Activated CD8-positive, alpha-beta memory T cell treated with anti-CD3 and anti-CD28 coated beads for 4 hours (primary cell): ENCODE data around the gene MUC21.
"Not testable (repeated sequence)": the region's sequence is repeated elsewhere in the genome, so short reads cannot be mapped to it uniquely, and the experiment has no call there.

Source experiments
- DNase-seq, 2 donors: peaks; one replicate each; pipeline ENCODE4 v3.0.0-alpha.2; 2020; ENCODE audit warnings: low read depth in 2 of 2

The MUC21 gene

GRCh38 chr6:31008165-31008564, 24.6 kb downstream of the MUC21 start:
- DNase-seq = no peak

DNA sequence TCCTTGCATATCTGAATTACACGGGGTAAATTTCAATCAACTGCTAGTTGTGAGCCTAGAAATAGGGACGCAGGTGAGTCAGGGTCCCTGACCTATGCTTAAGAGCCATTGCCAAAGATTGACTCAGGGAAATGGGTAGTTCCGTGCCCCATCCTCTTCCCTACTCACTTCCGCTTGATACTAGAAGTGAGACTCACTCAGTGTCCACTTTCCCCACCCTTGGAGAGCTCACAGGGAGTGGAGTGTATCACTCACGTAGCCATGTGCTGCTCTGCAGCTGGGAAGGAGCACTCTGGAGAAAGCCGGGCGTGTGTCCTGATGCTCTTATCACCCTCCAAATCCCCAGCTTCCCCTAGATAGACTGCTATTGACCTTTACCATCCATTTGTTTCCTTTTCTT, 26.2 kb downstream of the MUC21 start:
- no peak for DNase-seq

DNA sequence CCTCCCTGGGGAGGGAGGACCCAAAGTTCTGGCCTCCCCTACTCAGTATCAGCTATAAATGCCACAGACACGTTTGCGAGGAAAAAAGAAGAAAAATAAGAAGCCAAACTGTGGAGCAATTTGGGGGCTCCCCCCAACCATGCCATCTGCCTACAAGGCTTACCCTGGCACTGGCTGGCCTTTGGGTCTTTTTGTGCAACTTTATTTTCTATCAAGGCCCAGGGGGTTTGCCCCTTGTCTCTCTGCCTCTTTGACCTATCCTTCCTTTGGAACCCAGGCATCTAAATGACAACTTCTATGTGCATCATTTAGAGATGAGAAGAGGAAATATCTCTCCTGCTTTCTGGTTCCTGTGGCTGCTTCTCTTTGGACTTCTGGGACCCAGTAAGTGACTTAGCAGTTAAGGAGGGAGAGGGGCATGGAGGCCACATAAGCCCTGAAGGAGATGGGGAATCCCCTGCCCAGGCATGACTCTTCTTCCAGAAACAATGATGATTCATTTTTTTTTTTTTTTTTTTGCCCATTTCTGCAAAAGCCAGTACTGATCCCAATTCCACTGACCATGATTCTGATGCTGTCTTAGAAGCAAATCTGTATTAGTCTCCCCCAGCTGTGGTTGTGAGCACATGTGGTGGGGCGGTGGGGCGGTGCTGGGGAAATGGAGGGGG, 27.0 kb downstream of the MUC21 start, which contains the start of gene MUC22:
Gene MUC22 (plus strand): TSS at position 82 of the 668 bp plus-strand sequence. CDS start 233 bp downstream, at position 315.
- no peak for DNase-seq

GRCh38 chr6:31011153-31011552, 27.6 kb downstream of the MUC21 start:
- DNase-seq = no peak

DNA sequence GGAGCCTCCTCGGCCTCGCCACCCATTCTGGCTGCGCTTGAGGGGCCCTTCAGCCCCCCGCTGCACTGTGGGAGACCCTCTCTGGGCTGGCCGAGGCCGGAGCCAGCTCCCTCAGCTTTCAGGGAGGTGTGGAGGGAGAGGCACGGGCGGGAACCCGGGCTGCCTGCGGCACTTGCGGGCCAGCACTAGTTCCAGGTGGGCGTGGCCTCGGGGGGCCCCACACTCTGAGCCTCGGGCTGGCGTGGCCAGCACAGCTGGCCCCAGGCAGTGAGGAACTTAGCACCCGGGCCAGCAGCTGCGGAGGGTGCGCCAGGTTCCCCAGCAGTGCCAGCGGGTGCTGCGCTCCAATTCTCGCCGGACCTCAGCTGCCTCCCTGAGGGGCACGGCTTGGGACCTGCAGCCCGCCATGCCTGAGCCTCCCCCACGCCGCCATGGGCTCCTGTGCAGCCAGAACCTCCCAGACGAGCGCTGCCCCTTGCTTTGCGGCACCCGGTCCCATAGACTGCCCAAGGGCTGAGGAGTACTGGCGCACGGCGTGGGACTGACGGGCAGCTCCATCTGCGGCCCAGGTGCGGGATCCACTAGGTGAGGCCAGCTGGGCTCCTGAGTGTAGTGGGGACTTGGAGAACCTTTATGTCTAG, 33.3 kb downstream of the MUC21 start:
- DNase-seq = no peak

DNA sequence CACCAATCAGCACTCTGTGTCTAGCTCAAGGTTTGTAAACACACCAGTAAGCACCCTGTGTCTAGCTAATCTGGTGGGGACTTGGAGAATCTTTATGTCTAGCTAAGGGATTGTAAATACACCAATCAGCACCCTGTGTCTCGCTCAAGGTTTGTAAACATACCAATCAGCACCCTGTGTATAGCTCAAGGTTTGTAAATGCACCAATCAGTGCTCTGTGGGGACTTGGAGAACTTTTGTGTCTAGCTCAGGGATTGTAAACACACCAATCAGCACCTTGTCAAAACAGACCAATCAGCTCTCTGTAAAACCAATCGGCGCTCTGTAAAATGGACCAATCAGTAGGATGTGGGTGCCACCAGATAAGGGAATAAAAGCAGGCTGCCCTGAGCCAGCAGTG, 33.9 kb downstream of the MUC21 start:
- DNase-seq = not testable (repeated sequence)

- DNase-seq = no peak
Observed at GRCh38 chr6:31020057-31020456, 36.5 kb downstream of the MUC21 start.

- DNase-seq = not testable (repeated sequence)
Observed at GRCh38 chr6:31020631-31021255, 37.2 kb downstream of the MUC21 start.

DNA sequence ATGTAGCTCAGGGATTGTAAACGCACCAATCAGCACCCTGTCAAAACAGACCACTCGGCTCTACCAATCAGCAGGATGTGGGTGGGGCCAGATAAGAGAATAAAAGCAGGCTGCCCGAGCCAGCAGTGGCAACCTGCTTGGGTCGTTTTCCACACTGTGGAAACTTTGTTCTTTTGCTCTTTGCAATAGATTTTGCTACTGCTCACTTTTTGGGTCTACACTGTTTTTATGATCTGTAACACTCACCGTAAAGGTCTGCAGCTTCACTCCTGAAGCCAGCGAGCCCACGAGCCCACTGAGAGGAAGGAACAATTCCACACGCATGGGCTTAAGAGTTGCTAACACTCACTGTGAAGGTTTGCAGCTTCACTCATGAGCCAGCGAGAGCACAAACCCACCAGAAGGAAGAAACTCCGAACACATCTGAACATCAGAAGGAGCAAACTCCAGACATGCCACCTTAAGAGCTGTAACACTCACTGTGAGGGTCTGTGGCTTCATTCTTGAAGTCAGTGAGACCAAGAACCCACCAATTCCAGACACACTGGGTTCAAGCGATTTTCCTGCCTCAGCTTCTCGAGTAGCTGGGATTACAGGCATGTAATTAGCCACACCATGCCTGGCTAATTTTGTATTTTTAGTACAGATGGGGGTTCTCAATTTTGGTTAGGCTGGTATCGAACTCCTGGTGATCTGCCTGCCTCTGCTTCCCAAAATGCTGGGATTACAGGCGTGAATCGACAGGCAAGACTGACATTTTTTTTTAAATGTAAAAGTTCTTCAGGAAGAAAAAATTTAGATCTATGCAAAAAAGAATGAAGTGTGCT, 38.4 kb downstream of the MUC21 start:
- not testable (repeated sequence) for DNase-seq

DNA sequence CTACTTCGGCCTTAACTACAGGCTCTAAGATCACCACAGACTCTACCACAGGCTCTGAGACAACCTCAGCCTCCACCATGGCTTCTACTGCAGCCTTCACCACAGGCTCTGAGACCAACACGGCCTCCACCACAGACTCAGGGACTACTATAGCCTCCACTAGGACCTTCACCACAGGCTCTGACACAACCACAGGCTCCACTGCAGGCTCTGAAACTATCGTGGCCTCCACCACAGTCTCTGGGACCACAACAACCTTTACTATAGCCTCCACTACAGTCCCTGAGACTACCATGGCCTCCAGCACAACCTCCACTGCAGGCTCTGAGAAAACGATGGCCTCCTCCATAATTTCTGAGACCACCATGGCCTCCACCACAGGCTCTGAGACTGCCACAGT, 42.1 kb downstream of the MUC21 start:
- no peak for DNase-seq

- DNase-seq = no peak
Observed at GRCh38 chr6:31031095-31031494, 47.6 kb downstream of the MUC21 start.

- no peak for DNase-seq
Observed at GRCh38 chr6:31033075-31033474, 49.6 kb downstream of the MUC21 start.

DNA sequence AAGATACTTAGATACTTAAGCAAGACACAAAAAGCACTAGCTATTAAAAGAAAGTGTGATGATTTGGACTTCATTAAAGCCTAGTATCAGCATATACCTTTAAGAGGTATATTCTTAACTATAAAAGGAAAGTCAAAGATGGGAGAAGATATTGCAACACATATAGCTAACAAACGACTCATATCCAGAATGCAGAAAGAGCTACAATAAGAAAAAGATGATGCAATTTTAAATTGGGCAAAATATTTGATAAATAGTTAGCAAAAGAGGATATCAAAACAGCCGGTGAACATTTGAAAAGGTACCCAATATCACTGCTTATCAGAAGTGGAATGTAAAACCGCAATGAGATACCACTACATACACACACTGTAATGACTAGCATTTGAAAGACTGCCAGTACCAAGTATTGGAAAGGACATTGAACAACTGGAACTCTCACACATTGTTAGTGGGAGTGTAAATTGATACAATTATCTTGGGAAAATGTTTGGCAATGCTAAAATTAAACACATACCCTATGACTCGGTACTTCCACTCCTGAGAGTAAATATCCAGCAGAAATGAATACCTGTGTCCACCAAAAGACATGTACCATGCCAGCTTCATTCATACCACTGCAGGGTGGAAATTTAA, 52.5 kb downstream of the MUC21 start:
- no peak for DNase-seq

- DNase-seq = no peak
Observed at GRCh38 chr6:31037169-31037568, 53.7 kb downstream of the MUC21 start.

GRCh38 chr6:31037682-31038081, 54.2 kb downstream of the MUC21 start:
- no peak for DNase-seq

DNA sequence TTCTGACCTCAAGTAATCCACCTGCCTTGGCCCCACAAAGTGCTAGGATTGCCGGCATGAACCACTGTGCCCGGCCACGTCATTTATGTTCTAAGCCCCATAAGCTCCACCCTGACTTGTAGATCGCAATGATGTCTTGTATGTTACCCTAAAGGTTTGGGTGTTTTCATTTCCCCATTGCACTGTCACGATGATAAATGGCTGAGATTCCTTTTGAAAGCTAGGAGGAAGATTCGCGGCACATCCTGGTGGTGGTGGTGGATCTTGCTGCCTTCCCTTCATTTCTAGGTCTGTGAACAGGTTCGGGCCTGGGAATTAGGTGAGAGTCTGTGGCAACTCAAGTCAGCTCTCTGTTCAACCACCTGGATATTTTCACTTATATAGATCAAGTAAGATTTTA, 55.0 kb downstream of the MUC21 start:
- DNase-seq = no peak
